ENCODE data around the gene SART3.

DNA sequence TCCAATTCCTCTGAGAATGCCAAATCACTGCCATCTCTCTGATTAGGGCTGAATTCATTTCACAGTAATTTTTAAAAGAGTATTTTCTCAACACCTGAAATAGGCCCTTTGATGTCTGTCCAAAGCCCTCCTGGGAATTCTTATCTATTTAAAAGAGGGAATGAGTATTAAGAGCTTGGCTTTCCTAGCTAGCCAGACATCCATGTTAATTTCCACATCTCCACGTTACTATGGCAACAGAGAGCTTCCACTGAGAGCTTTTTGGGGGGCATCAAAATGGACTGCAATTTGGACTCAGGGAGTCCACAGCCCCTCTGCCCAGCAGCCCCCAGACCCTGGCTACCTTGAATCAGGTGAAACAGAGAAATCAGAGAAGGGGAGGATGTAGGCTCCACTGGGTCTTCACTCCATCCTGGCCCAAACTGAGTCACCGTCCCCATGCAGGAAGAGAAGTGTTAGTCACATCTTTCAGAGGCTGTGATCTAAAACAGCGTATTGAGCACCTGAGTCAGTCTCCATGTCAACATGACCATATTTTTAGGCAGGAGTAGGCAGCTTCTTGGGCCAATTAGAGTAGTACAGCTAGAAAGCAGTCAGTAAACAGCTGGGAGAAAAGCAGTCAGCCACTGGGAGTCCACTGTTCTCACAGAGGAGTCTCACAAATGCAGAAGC is 52.9 kb downstream of the SART3 start:
- TF ChIP-seq, protein P1, sequence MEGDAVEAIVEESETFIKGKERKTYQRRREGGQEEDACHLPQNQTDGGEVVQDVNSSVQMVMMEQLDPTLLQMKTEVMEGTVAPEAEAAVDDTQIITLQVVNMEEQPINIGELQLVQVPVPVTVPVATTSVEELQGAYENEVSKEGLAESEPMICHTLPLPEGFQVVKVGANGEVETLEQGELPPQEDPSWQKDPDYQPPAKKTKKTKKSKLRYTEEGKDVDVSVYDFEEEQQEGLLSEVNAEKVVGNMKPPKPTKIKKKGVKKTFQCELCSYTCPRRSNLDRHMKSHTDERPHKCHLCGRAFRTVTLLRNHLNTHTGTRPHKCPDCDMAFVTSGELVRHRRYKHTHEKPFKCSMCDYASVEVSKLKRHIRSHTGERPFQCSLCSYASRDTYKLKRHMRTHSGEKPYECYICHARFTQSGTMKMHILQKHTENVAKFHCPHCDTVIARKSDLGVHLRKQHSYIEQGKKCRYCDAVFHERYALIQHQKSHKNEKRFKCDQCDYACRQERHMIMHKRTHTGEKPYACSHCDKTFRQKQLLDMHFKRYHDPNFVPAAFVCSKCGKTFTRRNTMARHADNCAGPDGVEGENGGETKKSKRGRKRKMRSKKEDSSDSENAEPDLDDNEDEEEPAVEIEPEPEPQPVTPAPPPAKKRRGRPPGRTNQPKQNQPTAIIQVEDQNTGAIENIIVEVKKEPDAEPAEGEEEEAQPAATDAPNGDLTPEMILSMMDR (IDR thresholded peaks at IDR 0.05) = no peak
- TF ChIP-seq POLR2A (IDR thresholded peaks at IDR 0.05) = no peak
- TF ChIP-seq EP300 (IDR thresholded peaks at IDR 0.05) = no peak
- TF ChIP-seq POLR2AphosphoS5 (IDR thresholded peaks at IDR 0.05) = no peak
